Measurements from ENCODE around the gene ELK1. TPM values are rescaled to one million over a fixed set of nuclear protein-coding genes. Genes with fewer than 3 reads are reported as not detected.
"Not testable (repeated sequence)": the region's sequence is repeated elsewhere in the genome, so short reads cannot be mapped to it uniquely, and the experiment has no call there.

Gene ELK1
- polyA plus RNA-seq, 1 donor from 2014 or later: 21.2 TPM

GRCh38 chrX:47605024-47605423 lies 45.3 kb downstream of the ELK1 start:
- TF ChIP-seq CTCF (IDR thresholded peaks at IDR 0.05; ENCODE audit: poor library complexity, severe bottlenecking) (no peak), MXI1 (conservative IDR thresholded peaks at IDR 0.05; ENCODE audit: poor library complexity, severe bottlenecking) (no peak), RAD21 (conservative IDR thresholded peaks at IDR 0.05) (no peak), TAF1 (IDR thresholded peaks at IDR 0.05; ENCODE audit: low read depth) (no peak), SMC3 (conservative IDR thresholded peaks at IDR 0.05; ENCODE audit: poor library complexity) (no peak), EP300 (conservative IDR thresholded peaks at IDR 0.05; ENCODE audit: poor library complexity, severe bottlenecking) (no peak), POLR2AphosphoS5 (IDR thresholded peaks at IDR 0.05) (no peak)
- H3K4me3 ChIP-seq (ENCODE audit: low read length): no peak overlapping the region
- no peaks in the 10 kb centered on the region for H3K79me2 ChIP-seq (replicated peaks; ENCODE audit: insufficient read depth, low read length)
- no peak overlapping the region for H3K4me2 ChIP-seq (ENCODE audit: low read length)
- no peak overlapping the region for H3K27ac ChIP-seq (ENCODE audit: low read length)
- H3K36me3 ChIP-seq (ENCODE audit: insufficient read depth, low read length): no peaks in the 10 kb centered on the region
- H3K27me3 ChIP-seq (ENCODE audit: insufficient read depth, low read depth, low read length): no peaks in the 10 kb centered on the region
- H3K9me3 ChIP-seq (ENCODE audit: low read length): no peaks in the 10 kb centered on the region
- H4K20me1 ChIP-seq (ENCODE audit: insufficient read depth): no peaks in the 10 kb centered on the region
- no peak overlapping the region for H3K9ac ChIP-seq (ENCODE audit: low read length)
- H3F3A ChIP-seq (ENCODE audit: insufficient read depth, low read length, poor library complexity, severe bottlenecking): no peaks in the 10 kb centered on the region
- H2AFZ ChIP-seq (ENCODE audit: low read depth, low read length): no peak overlapping the region
- H3K9me2 ChIP-seq (ENCODE audit: insufficient read depth, low read length): no peaks in the 10 kb centered on the region

GRCh38 chrX:47603125-47603524 lies 47.2 kb downstream of the ELK1 start:
- not testable (repeated sequence) for H3K9me3 ChIP-seq (ENCODE audit: low read length); H3F3A ChIP-seq (ENCODE audit: insufficient read depth, low read length, poor library complexity, severe bottlenecking); H3K9me2 ChIP-seq (ENCODE audit: insufficient read depth, low read length); H3K4me3 ChIP-seq (ENCODE audit: low read length); H3K27ac ChIP-seq (ENCODE audit: low read length); H4K20me1 ChIP-seq (ENCODE audit: insufficient read depth); H3K4me2 ChIP-seq (ENCODE audit: low read length); H3K79me2 ChIP-seq (replicated peaks; ENCODE audit: insufficient read depth, low read length); H3K36me3 ChIP-seq (ENCODE audit: insufficient read depth, low read length); H3K9ac ChIP-seq (ENCODE audit: low read length); H2AFZ ChIP-seq (ENCODE audit: low read depth, low read length); H3K27me3 ChIP-seq (ENCODE audit: insufficient read depth, low read depth, low read length)

- Histone ChIP-seq H3K9me3 (ENCODE audit: low read length) (no peaks in the 10 kb centered on the region), H3K27ac (ENCODE audit: low read length) (no peak overlapping the region), H3K9me2 (ENCODE audit: insufficient read depth, low read length) (no peaks in the 10 kb centered on the region), H3K4me2 (ENCODE audit: low read length) (no peak overlapping the region), H2AFZ (ENCODE audit: low read depth, low read length) (no peak overlapping the region), H3K9ac (ENCODE audit: low read length) (no peak overlapping the region), H4K20me1 (ENCODE audit: insufficient read depth) (no peaks in the 10 kb centered on the region), H3F3A (ENCODE audit: insufficient read depth, low read length, poor library complexity, severe bottlenecking) (no peaks in the 10 kb centered on the region), H3K4me3 (ENCODE audit: low read length) (no peak overlapping the region), H3K27me3 (ENCODE audit: insufficient read depth, low read depth, low read length) (no peaks in the 10 kb centered on the region), H3K79me2 (replicated peaks; ENCODE audit: insufficient read depth, low read length) (no peaks in the 10 kb centered on the region), H3K36me3 (ENCODE audit: insufficient read depth, low read length) (no peaks in the 10 kb centered on the region)
- no peak for TF ChIP-seq SMC3 (conservative IDR thresholded peaks at IDR 0.05; ENCODE audit: poor library complexity)
- no peak for TF ChIP-seq EP300 (conservative IDR thresholded peaks at IDR 0.05; ENCODE audit: poor library complexity, severe bottlenecking)
- no peak for TF ChIP-seq TAF1 (IDR thresholded peaks at IDR 0.05; ENCODE audit: low read depth)
- no peak for TF ChIP-seq CTCF (IDR thresholded peaks at IDR 0.05; ENCODE audit: poor library complexity, severe bottlenecking)
- no peak for TF ChIP-seq RAD21 (conservative IDR thresholded peaks at IDR 0.05)
- no peak for TF ChIP-seq EZH2 (IDR thresholded peaks at IDR 0.05; ENCODE audit: borderline replicate concordance, insufficient read depth, low read length, poor library complexity, severe bottlenecking)
- no peak for TF ChIP-seq REST (IDR thresholded peaks at IDR 0.05; ENCODE audit: borderline replicate concordance)
- no peak for TF ChIP-seq POLR2AphosphoS5 (IDR thresholded peaks at IDR 0.05)
- TF ChIP-seq MXI1 (conservative IDR thresholded peaks at IDR 0.05; ENCODE audit: poor library complexity, severe bottlenecking): no peak
These were observed 53.1 kb downstream of the ELK1 start for GRCh38 chrX:47597222-47597621.

Measured in neural cell (in vitro differentiated cells).